HG02885 (cell line): ENCODE measurements around the gene FIZ1.

ENCODE experiments used
- ATAC-seq: cut with Tn5 transposase; IDR thresholded peaks from one replicate; pipeline ENCODE4 v1.9.1; 2021; ENCODE audit warnings: mild to moderate bottlenecking; ENCODE audit not compliant: unreplicated experiment, poor library complexity

Gene FIZ1

GRCh38 chr19:55546822-55547614, 52.3 kb downstream of the FIZ1 start:
- ATAC-seq = no peak

GRCh38 chr19:55546011-55546410, 53.3 kb downstream of the FIZ1 start:
- no peak for ATAC-seq

- ATAC-seq = no peak
Measured at GRCh38 chr19:55545443-55545842, 53.9 kb downstream of the FIZ1 start, which contains the start of gene SBK3. Gene SBK3, minus strand, starts transcription at chr19:55545543. Its CDS starts 0 bp downstream, at chr19:55545543.

- ATAC-seq = no peak
Measured at GRCh38 chr19:55544776-55545439, 54.4 kb downstream of the FIZ1 start.

- no peak for ATAC-seq
Measured at GRCh38 chr19:55544014-55544413, 55.3 kb downstream of the FIZ1 start.

- no peak for ATAC-seq
Measured at GRCh38 chr19:55543567-55543966, 55.8 kb downstream of the FIZ1 start.

GRCh38 chr19:55542292-55542855, 56.9 kb downstream of the FIZ1 start:
- ATAC-seq = no peak
